HK-2 (cell line): Measurements from ENCODE around the gene LMF1.

Source experiments
- DNase-seq: peaks from one replicate; pipeline ENCODE4 v3.0.0-alpha.2; 2018; ENCODE audit not compliant: unreplicated experiment

Gene LMF1

GRCh38 chr16:1002399-1003166 lies 31.8 kb upstream of the LMF1 start:
- DNase-seq, result peak; percentile 81

GRCh38 chr16:1001096-1001495 lies 30.3 kb upstream of the LMF1 start:
- DNase-seq, result no peak

- DNase-seq, result no peak
Measured at GRCh38 chr16:1000608-1001007, 29.8 kb upstream of the LMF1 start.

- DNase-seq, result no peak
Measured at GRCh38 chr16:999677-1000076, 28.9 kb upstream of the LMF1 start.

- no peak for DNase-seq
Measured at GRCh38 chr16:998615-999014, 27.8 kb upstream of the LMF1 start.

- no peak for DNase-seq
Measured at GRCh38 chr16:998211-998610, 27.4 kb upstream of the LMF1 start.

- peak; percentile 79 for DNase-seq
Measured at GRCh38 chr16:997440-998051, 26.8 kb upstream of the LMF1 start.

- no peak for DNase-seq
Measured at GRCh38 chr16:996681-997080, 25.9 kb upstream of the LMF1 start.

GRCh38 chr16:995783-996182 lies 25.0 kb upstream of the LMF1 start:
- no peak for DNase-seq

GRCh38 chr16:995087-995486 lies 24.3 kb upstream of the LMF1 start:
- no peak for DNase-seq

GRCh38 chr16:993731-994130 lies 22.9 kb upstream of the LMF1 start:
- no peak for DNase-seq

- no peak for DNase-seq
Measured at GRCh38 chr16:991773-992172, 21.0 kb upstream of the LMF1 start.

- DNase-seq, result no peak
Measured at GRCh38 chr16:991345-991744, 20.6 kb upstream of the LMF1 start.

- no peak for DNase-seq
Measured at GRCh38 chr16:990516-991291, 19.9 kb upstream of the LMF1 start.

GRCh38 chr16:989354-989814 lies 18.6 kb upstream of the LMF1 start:
- no peak for DNase-seq

GRCh38 chr16:988471-989353 lies 17.9 kb upstream of the LMF1 start:
- DNase-seq, result no peak

GRCh38 chr16:987906-988305 lies 17.1 kb upstream of the LMF1 start:
- DNase-seq, result no peak

GRCh38 chr16:986925-987582 lies 16.3 kb upstream of the LMF1 start:
- DNase-seq, result no peak

- DNase-seq, result no peak
Measured at GRCh38 chr16:986411-986810, 15.6 kb upstream of the LMF1 start.

GRCh38 chr16:985646-986400 lies 15.0 kb upstream of the LMF1 start:
- no peak for DNase-seq
